ENCODE data around the gene RNF151.

DNA sequence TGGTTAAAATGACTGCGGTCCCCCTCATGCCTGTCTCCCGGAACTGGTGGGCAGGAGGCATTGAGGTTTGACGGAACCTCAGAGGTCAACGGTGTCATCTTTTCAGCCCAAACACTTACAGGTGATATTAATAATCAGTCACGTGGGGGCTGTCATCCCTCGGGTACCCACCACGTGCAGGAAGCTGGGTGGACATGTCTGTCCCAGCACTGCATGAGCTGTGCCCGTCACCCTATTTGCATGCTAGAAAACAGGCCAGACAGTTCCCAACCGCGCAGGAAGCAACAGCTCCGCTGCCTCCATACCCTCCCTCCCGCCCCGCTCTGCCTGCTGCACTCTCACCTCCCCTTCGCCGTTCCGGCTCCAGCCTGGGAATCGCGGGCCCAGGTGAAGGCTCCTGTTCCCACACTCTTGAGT lies 24.5 kb downstream of the RNF151 start:
- TF ChIP-seq, protein P1, sequence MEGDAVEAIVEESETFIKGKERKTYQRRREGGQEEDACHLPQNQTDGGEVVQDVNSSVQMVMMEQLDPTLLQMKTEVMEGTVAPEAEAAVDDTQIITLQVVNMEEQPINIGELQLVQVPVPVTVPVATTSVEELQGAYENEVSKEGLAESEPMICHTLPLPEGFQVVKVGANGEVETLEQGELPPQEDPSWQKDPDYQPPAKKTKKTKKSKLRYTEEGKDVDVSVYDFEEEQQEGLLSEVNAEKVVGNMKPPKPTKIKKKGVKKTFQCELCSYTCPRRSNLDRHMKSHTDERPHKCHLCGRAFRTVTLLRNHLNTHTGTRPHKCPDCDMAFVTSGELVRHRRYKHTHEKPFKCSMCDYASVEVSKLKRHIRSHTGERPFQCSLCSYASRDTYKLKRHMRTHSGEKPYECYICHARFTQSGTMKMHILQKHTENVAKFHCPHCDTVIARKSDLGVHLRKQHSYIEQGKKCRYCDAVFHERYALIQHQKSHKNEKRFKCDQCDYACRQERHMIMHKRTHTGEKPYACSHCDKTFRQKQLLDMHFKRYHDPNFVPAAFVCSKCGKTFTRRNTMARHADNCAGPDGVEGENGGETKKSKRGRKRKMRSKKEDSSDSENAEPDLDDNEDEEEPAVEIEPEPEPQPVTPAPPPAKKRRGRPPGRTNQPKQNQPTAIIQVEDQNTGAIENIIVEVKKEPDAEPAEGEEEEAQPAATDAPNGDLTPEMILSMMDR (IDR thresholded peaks at IDR 0.05), result no peak
- TF ChIP-seq POLR2AphosphoS5 (IDR thresholded peaks at IDR 0.05; ENCODE audit: low read depth, low read length), result no peak

Measured in Panc1 (cell line).